HEK293T (cell line): ENCODE results near the gene TFEB.

Experiments
- CTCF ChIA-PET: fragments of 350-600 bp; formaldehyde crosslinking; extraction: SDS; loops from one replicate; lab custom pipeline; 2021; ENCODE audit warnings: antibody characterized with exemption, inconsistent platforms; lab: Yijun Ruan, JAX
- POLR2A ChIA-PET: fragments of 350-600 bp; formaldehyde crosslinking; extraction: SDS; loops from one replicate; lab custom pipeline; 2020; ENCODE audit warnings: antibody characterized with exemption, inconsistent platforms; lab: Yijun Ruan, JAX
- DNase-seq: peaks from one replicate; pipeline ENCODE4 v3.0.0; 2012; ENCODE audit warnings: mixed read lengths; ENCODE audit errors: extremely low spot score
- ARNT ChIP-seq: fragments of 450-650 bp; IDR thresholded peaks from 2 replicates; pipeline ENCODE4 v1.6.1; 2017; ENCODE audit warnings: mild to moderate bottlenecking
- BHLHE40 ChIP-seq: fragments of 450-650 bp; IDR thresholded peaks from 2 replicates; pipeline ENCODE4 v1.6.1; 2016; ENCODE audit warnings: mild to moderate bottlenecking, moderate library complexity, borderline replicate concordance
- CTBP1 ChIP-seq: fragments of 450-650 bp; IDR thresholded peaks from 2 replicates; pipeline ENCODE4 v1.6.1; 2016; ENCODE audit warnings: borderline replicate concordance
- ELF4 ChIP-seq: fragments of 450-650 bp; IDR thresholded peaks from 2 replicates; pipeline ENCODE4 v1.6.1; 2017; ENCODE audit warnings: antibody characterized with exemption
- FOXA1 ChIP-seq: fragments of 450-650 bp; IDR thresholded peaks from 2 replicates; pipeline ENCODE4 v1.6.1; 2016; ENCODE audit warnings: mild to moderate bottlenecking
- FOXK2 ChIP-seq: fragments of 450-650 bp; IDR thresholded peaks from 2 replicates; pipeline ENCODE4 v1.6.1; 2016; ENCODE audit warnings: mild to moderate bottlenecking
- FOXM1 ChIP-seq: fragments of 450-650 bp; IDR thresholded peaks from 2 replicates; pipeline ENCODE4 v1.6.1; 2017; ENCODE audit warnings: mild to moderate bottlenecking, borderline replicate concordance
- HDGF ChIP-seq: fragments of 450-650 bp; IDR thresholded peaks from 2 replicates; pipeline ENCODE4 v1.6.1; 2017; ENCODE audit warnings: antibody characterized with exemption, borderline replicate concordance
- L3MBTL2 ChIP-seq: fragments of 450-650 bp; conservative IDR thresholded peaks from 2 replicates; pipeline ENCODE4 v1.6.1; 2016; ENCODE audit warnings: mild to moderate bottlenecking
- LEF1 ChIP-seq: fragments of 450-650 bp; IDR thresholded peaks from 2 replicates; pipeline ENCODE4 v1.6.1; 2017; ENCODE audit warnings: mild to moderate bottlenecking, borderline replicate concordance
- NFRKB ChIP-seq: fragments of 450-650 bp; IDR thresholded peaks from 2 replicates; pipeline ENCODE4 v1.6.1; 2016; ENCODE audit warnings: mild to moderate bottlenecking, moderate library complexity
- SP1 ChIP-seq: fragments of 450-650 bp; IDR thresholded peaks from 2 replicates; pipeline ENCODE4 v1.6.1; 2017
- SUZ12 ChIP-seq: fragments of 450-650 bp; IDR thresholded peaks from 2 replicates; pipeline ENCODE4 v1.6.1; 2016; ENCODE audit warnings: mild to moderate bottlenecking
- TARDBP ChIP-seq: fragments of 450-650 bp; IDR thresholded peaks from 2 replicates; pipeline ENCODE4 v1.6.1; 2016
- ZNF384 ChIP-seq: fragments of 450-650 bp; IDR thresholded peaks from 2 replicates; pipeline ENCODE4 v1.6.1; 2016
- TF ChIP-seq, protein P1 (sequence below): fragments of 450-650 bp; IDR thresholded peaks from 2 replicates; pipeline ENCODE4 v1.6.1; 2016

Gene TFEB

GRCh38 chr6:41731561-41732086, 3.8 kb downstream of the TFEB start:
- ChIA-PET POLR2A (no interaction called here), CTCF (no interaction called here)
- no peak for TF ChIP-seq ELF4
- DNase-seq, result no peak

- no peak for DNase-seq
- ChIA-PET CTCF (no interaction called here), POLR2A (interaction anchor here (0.9 kb wide), 1 partner anchor 36 kb away, joined by 3 read pairs; no protein-coding TSS in a partner anchor)
- TF ChIP-seq FOXA1 (no peak), ZNF384 (no peak), FOXK2 (no peak), SUZ12 (no peak), TARDBP (no peak), FOXM1 (no peak), CTBP1 (no peak), NFRKB (no peak), BHLHE40 (no peak), L3MBTL2 (no peak), ARNT (no peak), SP1 (no peak), LEF1 (no peak), HDGF (no peak), ELF4 (no peak)
- TF ChIP-seq, protein P1, sequence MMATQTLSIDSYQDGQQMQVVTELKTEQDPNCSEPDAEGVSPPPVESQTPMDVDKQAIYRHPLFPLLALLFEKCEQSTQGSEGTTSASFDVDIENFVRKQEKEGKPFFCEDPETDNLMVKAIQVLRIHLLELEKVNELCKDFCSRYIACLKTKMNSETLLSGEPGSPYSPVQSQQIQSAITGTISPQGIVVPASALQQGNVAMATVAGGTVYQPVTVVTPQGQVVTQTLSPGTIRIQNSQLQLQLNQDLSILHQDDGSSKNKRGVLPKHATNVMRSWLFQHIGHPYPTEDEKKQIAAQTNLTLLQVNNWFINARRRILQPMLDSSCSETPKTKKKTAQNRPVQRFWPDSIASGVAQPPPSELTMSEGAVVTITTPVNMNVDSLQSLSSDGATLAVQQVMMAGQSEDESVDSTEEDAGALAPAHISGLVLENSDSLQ, result no peak
These were observed 4.6 kb downstream of the TFEB start for GRCh38 chr6:41730531-41731436.

GRCh38 chr6:41729624-41730023, 5.8 kb downstream of the TFEB start:
- CTCF ChIA-PET, result no interaction called here
- POLR2A ChIA-PET, result no interaction called here
- no peak for DNase-seq
- TF ChIP-seq BHLHE40, result no peak
- no peak for TF ChIP-seq FOXM1
- TF ChIP-seq SUZ12, result no peak
- TF ChIP-seq, protein P1, result no peak
- TF ChIP-seq CTBP1, result no peak
- TF ChIP-seq ARNT, result no peak
- TF ChIP-seq SP1, result no peak
- no peak for TF ChIP-seq TARDBP
- no peak for TF ChIP-seq HDGF
- no peak for TF ChIP-seq LEF1
- TF ChIP-seq FOXK2, result no peak
- TF ChIP-seq L3MBTL2, result no peak
- no peak for TF ChIP-seq ELF4
- no peak for TF ChIP-seq FOXA1
- no peak for TF ChIP-seq NFRKB
- TF ChIP-seq ZNF384, result no peak

DNA sequence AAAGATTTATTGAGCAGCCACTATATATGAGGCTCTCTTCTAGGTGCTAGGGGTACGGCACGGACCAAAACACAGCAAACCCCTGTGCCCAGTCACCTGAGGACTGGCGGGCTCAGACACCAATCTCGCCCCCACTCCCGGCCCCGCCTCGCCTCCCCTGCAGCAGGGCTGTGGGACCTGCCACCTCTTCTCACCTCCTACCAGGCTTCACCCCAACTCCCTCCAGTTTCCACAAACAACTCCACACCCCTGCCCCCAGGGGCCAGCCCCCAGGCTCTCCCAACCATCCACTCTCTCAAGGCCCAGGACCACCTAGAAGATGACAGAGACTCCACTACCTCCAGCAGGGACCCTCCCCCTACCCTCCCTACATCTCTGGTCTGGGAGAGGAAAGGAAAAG, 6.5 kb downstream of the TFEB start:
- no peak for TF ChIP-seq ZNF384
- TF ChIP-seq FOXK2, result no peak
- TF ChIP-seq SP1, result no peak
- no peak for TF ChIP-seq ELF4
- TF ChIP-seq FOXM1, result no peak
- no peak for TF ChIP-seq LEF1
- no peak for TF ChIP-seq BHLHE40
- TF ChIP-seq L3MBTL2, result no peak
- no peak for TF ChIP-seq FOXA1
- TF ChIP-seq SUZ12, result no peak
- no peak for TF ChIP-seq NFRKB
- TF ChIP-seq CTBP1, result no peak
- TF ChIP-seq ARNT, result no peak
- TF ChIP-seq, protein P1, result no peak
- no peak for TF ChIP-seq TARDBP
- no peak for TF ChIP-seq HDGF
- ChIA-PET POLR2A (no interaction called here), CTCF (no interaction called here)
- DNase-seq, result no peak

GRCh38 chr6:41728073-41728936, 7.1 kb downstream of the TFEB start:
- no peak for TF ChIP-seq FOXA1
- TF ChIP-seq, protein P1, result no peak
- no peak for TF ChIP-seq ZNF384
- no peak for TF ChIP-seq ARNT
- TF ChIP-seq NFRKB, result no peak
- no peak for TF ChIP-seq L3MBTL2
- no peak for TF ChIP-seq LEF1
- no peak for TF ChIP-seq SUZ12
- no peak for TF ChIP-seq HDGF
- TF ChIP-seq TARDBP, result no peak
- TF ChIP-seq BHLHE40, result no peak
- TF ChIP-seq FOXK2, result no peak
- no peak for TF ChIP-seq SP1
- TF ChIP-seq CTBP1, result no peak
- TF ChIP-seq FOXM1, result no peak
- TF ChIP-seq ELF4, result no peak
- ChIA-PET CTCF (no interaction called here), POLR2A (no interaction called here)
- DNase-seq, result no peak
